Transverse colon (tissue), 4 donors: ENCODE data around the gene METTL2B. TPM values are rescaled to one million over a fixed set of nuclear protein-coding genes. Genes with fewer than 3 reads are reported as not detected.
"Not testable (repeated sequence)": the region's sequence is repeated elsewhere in the genome, so short reads cannot be mapped to it uniquely, and the experiment has no call there.

ENCODE experiments used
- DNase-seq: peaks from one replicate; pipeline ENCODE4 v3.0.0-alpha.2; 2019
- H3K27ac ChIP-seq, 4 donors: fragments of 200-600 bp; sonication (generic); 2 replicates each; pipeline ENCODE4 v1.5.1; 2016 to 2018; ENCODE audit warnings: inconsistent platforms in 4 of 4
- H3K27me3 ChIP-seq: fragments of 200-600 bp; sonication (generic); 2 replicates; pipeline ENCODE4 v1.5.1; 2017; ENCODE audit warnings: inconsistent platforms
- H3K36me3 ChIP-seq, 4 donors: fragments of 200-600 bp; sonication (generic); 2 replicates each; pipeline ENCODE4 v1.5.1; 2017 to 2019; ENCODE audit warnings: inconsistent platforms in 4 of 4
- H3K4me1 ChIP-seq, 4 donors: fragments of 200-600 bp; sonication (generic); 2 replicates each; pipeline ENCODE4 v1.5.1; 2017 to 2020; ENCODE audit warnings: inconsistent platforms in 4 of 4
- H3K4me3 ChIP-seq, 4 donors: fragments of 200-600 bp; sonication (generic); 1 replicate in 1 of 4; 2 replicates in 3 of 4; pipeline versions ENCODE4 v1.5.1 to v1.6.1; 2017 to 2019; ENCODE audit warnings: inconsistent platforms in 4 of 4
- H3K9me3 ChIP-seq, 2 donors: fragments of 200-600 bp; sonication (generic); 2 replicates each; pipeline ENCODE4 v1.5.1; 2017 to 2019; ENCODE audit warnings: inconsistent platforms in 2 of 2
- CTCF ChIP-seq, 5 experiments: fragments of 200-600 bp in 3 of 5; fragments of 450-650 bp in 2 of 5; sonication (generic) in 3 of 5; IDR thresholded peaks; 1 replicate in 2 of 5; 2 replicates in 3 of 5; pipeline ENCODE4 v1.5.1; 2016 to 2017; ENCODE audit warnings: antibody characterized with exemption in 5 of 5, inconsistent platforms in 3 of 5, mild to moderate bottlenecking in 2 of 5, moderate library complexity in 1 of 5
- EP300 ChIP-seq: sonication (generic); formaldehyde crosslinking; IDR thresholded peaks from one replicate; pipeline ENCODE4 v1.6.1; 2017; ENCODE audit warnings: antibody characterized with exemption, low read depth
- POLR2A ChIP-seq: fragments of 450-650 bp; IDR thresholded peaks from one replicate; pipeline ENCODE4 v1.6.1; 2016; ENCODE audit warnings: antibody characterized with exemption, mild to moderate bottlenecking, moderate library complexity
- POLR2AphosphoS5 ChIP-seq, 3 donors: sonication (generic); formaldehyde crosslinking; IDR thresholded peaks; one replicate each; pipeline ENCODE4 v1.6.1; 2016; ENCODE audit warnings: antibody characterized with exemption in 3 of 3
- WGBS, 2 donors: methylation state at CpG; one replicate each; pipeline ENCODE4 v1.1.5; 2018; ENCODE audit warnings: low coverage in 1 of 2; 5-methylcytosine and 5-hydroxymethylcytosine counted together
- in situ Hi-C, 4 donors: fragments of 200-750 bp; cut with MboI; loops; one replicate each; pipeline versions ENCODE4 v1.15.0 to v1.15.1; 2017; ENCODE audit warnings: low sequenced_read_pairs in 3 of 4, low pct_ligation_motif_present in 1 of 4, low pct_unique_long_range_greater_than_20kb in 1 of 4
- intact Hi-C: fragments of 100-400 bp; cut with DNase I; formaldehyde crosslinking; loops from one replicate; pipeline ENCODE4 v1.15.1; 2023; ENCODE audit warnings: low total_unique reads
- total RNA-seq, 4 donors: library from RNA; depleted of rRNA; stranded (reverse); fragments of >200 nt; gene quantifications; one replicate each; pipeline ENCODE4 v1.1.0, GENCODE V29; 2016

Gene METTL2B
- total RNA-seq, 4 donors from 2014 or later: 22.1 to 30.3 (median 23.2) TPM

GRCh38 chr7:128463933-128464332 lies 12.6 kb upstream of the METTL2B start:
- H3K4me1 ChIP-seq, H3K27ac ChIP-seq, H3K9me3 ChIP-seq, H3K36me3 ChIP-seq, DNase-seq, H3K4me3 ChIP-seq, intact Hi-C loops, H3K27me3 ChIP-seq: not testable (repeated sequence)
- 80 to 90% methylated on average over 2 to 8 of the region's 8 CpGs for WGBS, 2 donors
- in situ Hi-C loops: loop anchor here in 2 of 4 donors (5.0 kb wide), 1 partner anchor 37 kb away; no protein-coding TSS in a partner anchor

GRCh38 chr7:128466871-128467270 lies 9.7 kb upstream of the METTL2B start:
- DNase-seq, H3K9me3 ChIP-seq, intact Hi-C loops, H3K4me3 ChIP-seq, H3K4me1 ChIP-seq, H3K36me3 ChIP-seq, H3K27me3 ChIP-seq, H3K27ac ChIP-seq, in situ Hi-C loops: not testable (repeated sequence)

GRCh38 chr7:128477336-128477690 lies 765 bp downstream of the METTL2B start:
- 1 to 3% methylated on average over 4 of the region's 4 CpGs for WGBS, 2 donors
- H3K9me3 ChIP-seq, DNase-seq, H3K27me3 ChIP-seq, in situ Hi-C loops: not testable (repeated sequence)
- Histone ChIP-seq H3K4me1 (peaks cover 3 to 34% (median 16%) of the 10 kb centered on the region in 4 donors), H3K36me3 (peaks cover 0 to 13% (median 2%) of the 10 kb centered on the region in 4 donors), H3K4me3 (peak overlapping the region; percentile 64 to 79 (median 70)), H3K27ac (peak overlapping the region; percentile 86 to 91 (median 91))
- intact Hi-C loops: loop anchor here (10.0 kb wide), 1 partner anchor 407 kb away; no protein-coding TSS in a partner anchor

GRCh38 chr7:128479082-128479481 lies 2.5 kb downstream of the METTL2B start:
- H3K27me3 ChIP-seq, in situ Hi-C loops, H3K27ac ChIP-seq, DNase-seq, H3K4me3 ChIP-seq, H3K9me3 ChIP-seq: not testable (repeated sequence)
- Histone ChIP-seq H3K36me3 (peaks cover 0 to 20% (median 2%) of the 10 kb centered on the region in 4 donors), H3K4me1 (peaks cover 3 to 34% (median 16%) of the 10 kb centered on the region in 4 donors)
- WGBS, 2 donors: 78 to 88% methylated on average over 3 to 4 of the region's 4 CpGs
- intact Hi-C loops: loop anchor here (10.0 kb wide), 1 partner anchor 406 kb away; no protein-coding TSS in a partner anchor

- H3K4me1 ChIP-seq, in situ Hi-C loops: not testable (repeated sequence)
- WGBS, 2 donors: 42 to 71% methylated on average over 5 to 6 of the region's 6 CpGs
These were observed 11.6 kb downstream of the METTL2B start for GRCh38 chr7:128488134-128488533.

GRCh38 chr7:128497405-128497804 lies 20.9 kb downstream of the METTL2B start:
- TF ChIP-seq POLR2AphosphoS5 (IDR thresholded peaks at IDR 0.05) (no peak), CTCF (IDR thresholded peaks at IDR 0.05) (no peak), EP300 (no peak), POLR2A (no peak)
- Histone ChIP-seq H3K4me3 (no peak overlapping the region), H3K27me3 (no peaks in the 10 kb centered on the region), H3K9me3 (no peaks in the 10 kb centered on the region), H3K36me3 (peaks cover 0 to 31% (median 11%) of the 10 kb centered on the region in 4 donors), H3K4me1 (no peaks in the 10 kb centered on the region), H3K27ac (no peak overlapping the region)
- intact Hi-C loops: no loop called here
- DNase-seq: no peak
- 60 to 90% methylated on average over 3 to 9 of the region's 9 CpGs for WGBS, 2 donors
- in situ Hi-C loops: no loop called here

More at GRCh38 chr7:128488134-128488533, 11.6 kb downstream of the METTL2B start:
- H3K27me3 ChIP-seq, H3K9me3 ChIP-seq, H3K4me3 ChIP-seq, H3K36me3 ChIP-seq, DNase-seq, H3K27ac ChIP-seq, intact Hi-C loops: not testable (repeated sequence)

- in situ Hi-C loops, H3K27ac ChIP-seq, H3K4me3 ChIP-seq, H3K4me1 ChIP-seq, DNase-seq, H3K27me3 ChIP-seq, H3K9me3 ChIP-seq, intact Hi-C loops: not testable (repeated sequence)
- peaks cover 0 to 13% (median 4%) of the 10 kb centered on the region in 4 donors for H3K36me3 ChIP-seq
- 92 to 100% methylated on average over 2 of the region's 2 CpGs for WGBS, 2 donors
These were observed 28.9 kb downstream of the METTL2B start for GRCh38 chr7:128505416-128505815.

- WGBS, 2 donors: 81 to 93% methylated on average over 1 to 3 of the region's 3 CpGs
- H3K9me3 ChIP-seq, DNase-seq, H3K27me3 ChIP-seq, in situ Hi-C loops, H3K4me1 ChIP-seq, H3K36me3 ChIP-seq, intact Hi-C loops, H3K4me3 ChIP-seq: not testable (repeated sequence)
- peak overlapping the region in 2 of 4 donors; percentile 10 to 30 for H3K27ac ChIP-seq
These were observed 30.3 kb downstream of the METTL2B start for GRCh38 chr7:128506819-128507218.

GRCh38 chr7:128507321-128507993 lies 30.9 kb downstream of the METTL2B start:
- DNase-seq, in situ Hi-C loops, H3K4me3 ChIP-seq, H3K36me3 ChIP-seq, H3K4me1 ChIP-seq, intact Hi-C loops, H3K9me3 ChIP-seq, H3K27me3 ChIP-seq: not testable (repeated sequence)
- 74 to 76% methylated on average over 4 to 5 of the region's 5 CpGs for WGBS, 2 donors
- H3K27ac ChIP-seq: peak overlapping the region in 2 of 4 donors; percentile 36
